HG03135 (cell line): ENCODE measurements around the gene KCNJ15.
"Not testable (repeated sequence)": the region's sequence is repeated elsewhere in the genome, so short reads cannot be mapped to it uniquely, and the experiment has no call there.

Experiments
- ATAC-seq: cut with Tn5 transposase; IDR thresholded peaks from one replicate; pipeline ENCODE4 v1.9.1; 2021; ENCODE audit warnings: mild to moderate bottlenecking, moderate library complexity; ENCODE audit not compliant: unreplicated experiment

The KCNJ15 gene

GRCh38 chr21:38256599-38257302, at the start of gene KCNJ15:
Gene KCNJ15 (plus strand): TSS chr21:38256991. CDS start chr21:38299262, 42,271 bp downstream.
- ATAC-seq: no peak

- ATAC-seq: no peak
These were observed 48.7 kb upstream of the KCNJ15 start for GRCh38 chr21:38208118-38208517.

- no peak for ATAC-seq
These were observed 45.5 kb upstream of the KCNJ15 start for GRCh38 chr21:38211321-38211720.

GRCh38 chr21:38212706-38213105, 44.1 kb upstream of the KCNJ15 start:
- no peak for ATAC-seq

GRCh38 chr21:38219049-38219628, 37.7 kb upstream of the KCNJ15 start:
- ATAC-seq: no peak

- no peak for ATAC-seq
These were observed 36.5 kb upstream of the KCNJ15 start for GRCh38 chr21:38220270-38220737.

- ATAC-seq: peak; percentile 75
These were observed 35.2 kb upstream of the KCNJ15 start for GRCh38 chr21:38221594-38221993.

GRCh38 chr21:38223893-38224540, 32.8 kb upstream of the KCNJ15 start:
- ATAC-seq: no peak

- no peak for ATAC-seq
These were observed 29.4 kb upstream of the KCNJ15 start for GRCh38 chr21:38227401-38227800.

GRCh38 chr21:38228115-38228514, 28.7 kb upstream of the KCNJ15 start:
- no peak for ATAC-seq

GRCh38 chr21:38228537-38228936, 28.3 kb upstream of the KCNJ15 start:
- ATAC-seq: no peak

- ATAC-seq: no peak
These were observed 27.4 kb upstream of the KCNJ15 start for GRCh38 chr21:38229260-38229877.

- no peak for ATAC-seq
These were observed 22.2 kb upstream of the KCNJ15 start for GRCh38 chr21:38234395-38235142.

- ATAC-seq: not testable (repeated sequence)
These were observed 21.5 kb upstream of the KCNJ15 start for GRCh38 chr21:38235251-38235650.

GRCh38 chr21:38236232-38236631, 20.6 kb upstream of the KCNJ15 start:
- no peak for ATAC-seq

GRCh38 chr21:38239672-38240071, 17.1 kb upstream of the KCNJ15 start:
- no peak for ATAC-seq

GRCh38 chr21:38240129-38240528, 16.7 kb upstream of the KCNJ15 start:
- no peak for ATAC-seq

GRCh38 chr21:38241029-38241740, 15.6 kb upstream of the KCNJ15 start:
- ATAC-seq: no peak

GRCh38 chr21:38242061-38242460, 14.7 kb upstream of the KCNJ15 start:
- ATAC-seq: no peak

GRCh38 chr21:38243732-38244406, 12.9 kb upstream of the KCNJ15 start:
- ATAC-seq: no peak
